Skeletal muscle tissue (tissue), 4 donors: ENCODE data around the gene ZFAND3. TPM values are rescaled to one million over a fixed set of nuclear protein-coding genes. Genes with fewer than 3 reads are reported as not detected.

ENCODE experiments used
- H3K27ac ChIP-seq: one replicate; pipeline ENCODE4 v1.7.0; 2013; ENCODE audit warnings: mild to moderate bottlenecking, low read depth, low read length, inconsistent platforms
- H3K27me3 ChIP-seq, 3 donors: one replicate each; pipeline ENCODE4 v1.7.0; 2013; ENCODE audit warnings: low read length in 3 of 3; ENCODE audit not compliant: control insufficient read depth in 3 of 3, insufficient read depth in 3 of 3
- H3K36me3 ChIP-seq, 3 donors: one replicate each; pipeline ENCODE4 v1.7.0; 2013; ENCODE audit warnings: low read length in 3 of 3; ENCODE audit not compliant: control insufficient read depth in 3 of 3, insufficient read depth in 3 of 3
- H3K4me1 ChIP-seq, 3 donors: one replicate each; pipeline ENCODE4 v1.7.0; 2013; ENCODE audit warnings: low read length in 3 of 3, mild to moderate bottlenecking in 3 of 3; ENCODE audit not compliant: control insufficient read depth in 3 of 3, insufficient read depth in 3 of 3
- H3K4me3 ChIP-seq, 3 donors: one replicate each; pipeline ENCODE4 v1.7.0; 2013; ENCODE audit warnings: low read length in 3 of 3
- H3K9ac ChIP-seq, 3 donors: one replicate each; pipeline ENCODE4 v1.7.0; 2013; ENCODE audit warnings: low read length in 3 of 3, mild to moderate bottlenecking in 3 of 3, moderate library complexity in 2 of 3, low read depth in 1 of 3
- H3K9me3 ChIP-seq, 3 donors: one replicate each; pipeline ENCODE4 v1.7.0; 2013; ENCODE audit warnings: low read length in 3 of 3; ENCODE audit not compliant: control insufficient read depth in 3 of 3
- total RNA-seq: library from RNA; depleted of rRNA; stranded (reverse); fragments of >200 nt; gene quantifications from one replicate; pipeline ENCODE4 v1.2.3, GENCODE V29; 2014
- donor health status: Osteomylitis.

Gene ZFAND3
- total RNA-seq, 1 donor from 2014 or later: 23.0 TPM

DNA sequence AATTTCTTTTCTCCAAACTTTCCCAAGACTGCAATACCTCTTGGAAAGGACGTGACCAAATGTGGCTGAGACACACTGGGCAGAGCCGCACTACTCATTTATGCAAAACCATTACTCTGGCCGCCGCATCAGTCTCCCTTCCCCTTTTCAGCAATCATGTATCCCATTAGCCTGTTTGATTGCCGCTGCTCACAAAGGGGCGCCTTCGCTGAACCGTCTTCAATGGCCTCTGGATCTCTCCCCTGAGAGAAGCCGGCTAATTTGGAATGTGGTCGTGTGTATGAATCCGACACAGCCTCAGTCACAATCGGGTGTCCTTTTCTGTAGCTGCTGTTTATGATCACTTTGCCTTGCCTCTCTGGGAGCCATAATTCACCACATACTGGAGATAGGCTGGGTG lies 361.1 kb downstream of the ZFAND3 start:
- H3K27ac ChIP-seq: no peak overlapping the region

DNA sequence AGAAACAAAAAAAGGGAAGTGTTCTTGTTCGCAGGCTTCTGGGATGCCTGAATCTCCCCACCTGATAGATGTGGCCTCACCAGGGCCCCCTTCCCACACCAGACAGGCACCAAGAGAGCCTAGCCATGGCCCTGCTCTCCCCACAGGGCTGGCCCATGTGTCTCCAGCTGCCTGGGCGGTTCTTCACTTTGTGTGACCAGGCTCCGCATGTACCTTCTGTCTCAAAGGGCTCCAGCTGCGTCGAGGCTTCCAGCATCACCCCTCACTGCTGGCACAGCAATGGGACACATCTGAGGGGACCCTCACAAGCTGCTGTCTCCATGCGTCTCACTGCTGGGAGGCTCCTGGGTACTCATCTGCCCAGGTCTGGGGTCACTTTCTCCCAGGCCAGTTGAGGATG lies 362.9 kb downstream of the ZFAND3 start:
- Histone ChIP-seq H3K4me3 (no peak overlapping the region), H3K9ac (no peak overlapping the region), H3K9me3 (no peaks in the 10 kb centered on the region), H3K27ac (no peak overlapping the region), H3K4me1 (peaks cover 4 to 8% (median 7%) of the 10 kb centered on the region in 3 donors), H3K27me3 (no peaks in the 10 kb centered on the region), H3K36me3 (no peaks in the 10 kb centered on the region)

More for the DNA sequence above, 361.1 kb downstream of the ZFAND3 start:
- no peaks in the 10 kb centered on the region for H3K27me3 ChIP-seq
- peaks cover 4 to 8% (median 7%) of the 10 kb centered on the region in 3 donors for H3K4me1 ChIP-seq
- H3K36me3 ChIP-seq: no peaks in the 10 kb centered on the region
- no peaks in the 10 kb centered on the region for H3K9me3 ChIP-seq
- no peak overlapping the region for H3K9ac ChIP-seq
- H3K4me3 ChIP-seq: no peak overlapping the region

DNA sequence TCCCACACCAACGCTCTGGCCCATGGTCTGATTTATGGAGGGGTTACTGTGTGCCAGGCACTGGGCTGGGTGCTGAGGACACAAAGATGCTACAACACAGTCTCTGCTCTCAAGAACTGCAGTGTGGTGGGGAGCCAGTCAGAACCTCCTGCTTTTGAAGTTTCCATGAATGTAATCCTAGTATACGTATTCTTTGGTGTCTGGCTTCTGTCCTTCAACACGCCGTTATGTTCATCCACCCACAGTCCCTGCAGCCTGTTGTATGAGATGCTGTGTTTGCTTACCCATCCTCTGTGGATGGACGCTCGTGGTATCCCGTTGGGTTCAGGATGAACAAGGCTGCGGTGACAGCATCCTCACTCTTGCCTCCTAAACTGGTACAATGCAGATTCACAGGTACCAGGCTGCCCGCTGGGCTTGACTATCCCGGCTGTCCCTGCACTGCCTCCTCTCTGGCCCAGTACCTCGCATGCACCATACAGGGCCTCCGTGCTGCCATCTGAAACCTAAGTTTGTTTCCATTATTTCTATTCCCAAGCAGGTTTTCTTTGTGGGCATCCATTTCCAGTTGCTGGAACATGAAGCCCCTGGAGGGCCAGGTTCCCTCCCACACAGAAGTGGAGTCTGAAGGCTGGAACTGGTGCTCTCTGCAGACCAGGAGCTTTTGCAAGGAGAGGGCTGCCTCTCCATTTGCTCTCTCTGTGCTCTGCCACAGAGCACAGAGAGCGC lies 364.5 kb downstream of the ZFAND3 start:
- H3K9me3 ChIP-seq: no peaks in the 10 kb centered on the region
- no peak overlapping the region for H3K27ac ChIP-seq
- H3K27me3 ChIP-seq: no peaks in the 10 kb centered on the region
- H3K9ac ChIP-seq: no peak overlapping the region
- no peak overlapping the region for H3K4me3 ChIP-seq
- H3K36me3 ChIP-seq: peaks cover 0 to 3% (median 0%) of the 10 kb centered on the region in 3 donors
- H3K4me1 ChIP-seq: peaks cover 4 to 8% (median 7%) of the 10 kb centered on the region in 3 donors

DNA sequence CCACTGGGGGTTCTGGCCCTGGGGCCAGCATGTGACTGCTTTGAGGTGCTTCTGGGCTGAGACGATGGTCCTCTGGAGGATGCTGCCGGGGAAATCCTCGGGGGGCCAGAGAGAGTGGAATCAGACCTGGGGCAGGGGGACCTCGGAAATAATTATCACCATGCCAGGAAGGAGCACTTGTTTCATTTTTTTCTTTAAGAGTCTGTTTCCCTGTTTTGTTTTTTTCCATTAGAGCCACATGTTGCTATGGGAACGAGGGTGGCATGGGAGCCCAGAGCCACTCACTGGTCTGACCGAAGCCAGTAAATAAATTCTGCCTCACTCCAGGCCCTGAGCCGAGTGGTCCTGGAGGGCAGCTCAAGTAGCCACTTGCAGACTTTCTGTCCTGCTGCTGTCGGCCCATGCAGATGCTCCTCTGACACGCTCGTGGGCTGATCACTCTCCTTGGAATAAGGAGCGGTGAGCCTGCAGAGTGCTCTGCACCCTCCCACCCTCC lies 365.1 kb downstream of the ZFAND3 start:
- Histone ChIP-seq H3K27ac (no peak overlapping the region), H3K9ac (no peak overlapping the region), H3K9me3 (no peaks in the 10 kb centered on the region)

DNA sequence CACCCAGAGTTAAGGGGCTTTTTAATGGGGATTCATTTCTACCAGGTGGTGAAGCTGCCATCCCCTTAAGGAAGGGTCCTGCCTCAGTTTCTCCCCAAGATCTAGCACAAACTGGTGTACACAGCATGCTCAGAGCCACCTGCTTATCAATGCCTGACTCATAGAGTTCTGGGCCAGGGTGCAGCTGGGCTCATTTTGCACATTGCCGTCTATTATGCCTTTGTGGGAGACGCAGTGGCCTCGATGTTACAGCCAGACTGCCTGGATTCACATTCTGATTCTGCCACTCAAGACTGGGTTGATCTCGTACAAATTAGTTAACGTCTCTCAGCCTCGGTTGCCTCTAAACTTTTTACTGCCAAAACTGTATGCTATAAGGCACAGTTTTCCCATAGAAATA lies 365.7 kb downstream of the ZFAND3 start:
- Histone ChIP-seq H3K4me1 (no peaks in the 10 kb centered on the region), H3K9me3 (no peaks in the 10 kb centered on the region), H3K9ac (no peak overlapping the region), H3K4me3 (no peak overlapping the region), H3K36me3 (peaks cover 0 to 5% (median 0%) of the 10 kb centered on the region in 3 donors), H3K27me3 (no peaks in the 10 kb centered on the region), H3K27ac (no peak overlapping the region)

More for the DNA sequence above, 365.1 kb downstream of the ZFAND3 start:
- peaks cover 2 to 4% (median 3%) of the 10 kb centered on the region in 3 donors for H3K4me1 ChIP-seq
- no peaks in the 10 kb centered on the region for H3K27me3 ChIP-seq
- no peak overlapping the region for H3K4me3 ChIP-seq
- peaks cover 0 to 5% (median 0%) of the 10 kb centered on the region in 3 donors for H3K36me3 ChIP-seq

DNA sequence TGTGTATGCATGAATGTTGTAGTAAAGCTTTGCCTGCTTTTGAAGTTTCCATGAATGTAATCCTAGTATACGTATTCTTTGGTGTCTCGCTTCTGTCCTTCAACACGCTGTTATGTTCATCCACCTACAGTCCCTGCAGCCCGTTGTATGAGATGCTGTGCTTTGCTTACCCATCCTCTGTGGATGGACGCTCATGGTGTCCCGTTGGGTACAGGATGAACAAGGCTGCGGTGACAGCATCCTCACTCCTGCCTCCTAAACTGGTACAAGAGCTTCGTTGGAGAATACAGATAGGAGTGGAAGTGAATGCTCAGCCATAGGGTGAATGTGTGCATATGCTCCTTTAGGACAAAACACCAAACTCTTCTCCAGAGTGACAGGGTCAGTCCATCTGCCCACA lies 366.2 kb downstream of the ZFAND3 start:
- no peaks in the 10 kb centered on the region for H3K4me1 ChIP-seq
- no peak overlapping the region for H3K9ac ChIP-seq
- H3K4me3 ChIP-seq: no peak overlapping the region
- peaks cover 0 to 5% (median 0%) of the 10 kb centered on the region in 3 donors for H3K36me3 ChIP-seq
- H3K27ac ChIP-seq: no peak overlapping the region
- no peaks in the 10 kb centered on the region for H3K27me3 ChIP-seq
- no peaks in the 10 kb centered on the region for H3K9me3 ChIP-seq

DNA sequence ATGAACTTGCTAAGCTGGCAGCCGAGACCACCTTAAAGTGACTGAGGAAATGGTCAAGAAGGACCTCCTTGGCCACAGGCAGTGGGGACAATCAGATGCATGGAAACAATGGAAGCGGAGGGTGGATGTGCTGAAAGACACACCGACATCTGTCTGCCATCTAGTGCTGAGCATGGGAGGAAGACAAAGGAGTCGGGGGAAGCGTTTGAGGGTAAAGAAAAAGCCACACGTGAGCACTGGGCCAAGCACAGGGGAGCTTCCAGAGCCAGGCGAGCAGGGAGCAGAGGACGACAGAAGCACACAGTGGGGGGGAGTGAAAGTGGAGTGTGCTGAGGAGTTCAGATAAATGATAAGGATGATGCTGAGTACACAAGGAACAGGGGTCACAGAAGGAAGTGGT lies 367.8 kb downstream of the ZFAND3 start:
- Histone ChIP-seq H3K4me3 (no peak overlapping the region), H3K27me3 (no peaks in the 10 kb centered on the region), H3K9me3 (no peaks in the 10 kb centered on the region), H3K27ac (no peak overlapping the region), H3K4me1 (no peaks in the 10 kb centered on the region), H3K9ac (no peak overlapping the region), H3K36me3 (peaks cover 0 to 5% (median 0%) of the 10 kb centered on the region in 3 donors)

DNA sequence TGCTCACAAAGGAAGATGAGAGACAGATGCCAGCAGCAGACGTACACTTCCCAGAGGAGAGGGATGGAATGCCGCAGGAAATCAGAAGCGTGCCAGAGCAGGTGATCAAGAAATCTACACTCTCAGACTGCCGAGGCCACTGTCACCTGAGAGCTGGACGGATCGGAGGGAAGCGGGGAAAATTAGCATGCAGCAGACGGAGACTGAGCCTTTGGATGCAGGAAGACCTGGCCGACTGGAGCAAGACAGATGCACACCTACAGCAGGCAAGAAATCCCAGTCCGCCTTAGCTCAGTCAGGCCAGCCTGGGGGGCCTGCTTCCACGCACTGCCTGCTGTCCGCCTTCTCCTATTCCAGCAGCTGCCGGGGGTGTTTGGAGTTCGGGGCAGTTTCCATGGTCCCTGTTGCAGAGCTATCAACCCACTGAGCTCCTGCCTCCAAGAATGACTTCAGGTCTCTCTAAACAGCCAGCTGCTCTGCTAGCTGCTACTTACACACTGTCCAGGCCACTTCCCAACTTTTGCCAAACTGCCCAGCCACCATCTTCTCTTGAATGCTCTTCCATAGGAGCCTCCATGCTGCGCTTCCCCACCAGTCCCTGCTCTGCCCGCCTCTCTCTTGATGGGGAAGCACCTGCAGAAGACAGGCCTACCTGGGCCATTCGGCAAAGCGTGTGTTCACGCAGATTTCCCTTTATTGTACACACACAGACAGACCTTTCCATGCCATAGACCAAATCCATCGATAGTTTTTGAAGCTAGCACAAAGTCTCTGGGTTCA lies 368.5 kb downstream of the ZFAND3 start:
- no peaks in the 10 kb centered on the region for H3K27me3 ChIP-seq
- H3K9ac ChIP-seq: no peak overlapping the region
- H3K36me3 ChIP-seq: peaks cover 0 to 5% (median 0%) of the 10 kb centered on the region in 3 donors
- no peaks in the 10 kb centered on the region for H3K9me3 ChIP-seq
- no peaks in the 10 kb centered on the region for H3K4me1 ChIP-seq
- H3K27ac ChIP-seq: no peak overlapping the region
- no peak overlapping the region for H3K4me3 ChIP-seq

DNA sequence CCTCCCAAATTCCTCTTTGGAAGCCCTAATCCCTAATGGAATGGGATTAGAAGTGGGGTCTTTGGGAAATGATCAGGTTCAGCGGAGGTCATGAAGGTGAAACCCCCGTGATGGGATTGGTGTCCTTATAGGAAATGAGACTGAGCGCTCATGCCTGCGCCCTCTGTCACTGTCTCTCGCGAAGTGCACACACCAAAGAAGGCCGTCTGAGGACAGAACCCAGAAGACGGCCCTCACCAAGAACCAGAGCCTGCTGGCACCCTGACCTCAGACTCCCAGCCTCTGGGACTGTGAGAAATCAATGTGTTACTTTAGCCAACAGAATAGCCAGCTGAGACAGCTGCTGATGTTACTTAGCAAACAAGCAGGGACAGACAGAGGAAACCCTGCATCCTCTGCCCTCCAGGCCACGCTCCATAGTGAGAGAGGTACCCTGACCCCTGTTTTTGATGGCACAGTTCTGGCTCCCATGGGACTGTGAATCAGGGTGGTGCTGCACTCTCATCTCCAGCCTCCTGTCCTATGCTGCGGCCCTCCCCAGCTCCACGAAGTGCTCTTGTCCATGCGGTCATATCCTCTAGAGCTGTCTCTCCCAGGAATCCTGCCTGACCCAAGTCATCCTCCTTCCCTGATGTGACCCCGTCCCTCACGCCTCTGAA lies 369.3 kb downstream of the ZFAND3 start:
- Histone ChIP-seq H3K9ac (no peak overlapping the region), H3K27me3 (no peaks in the 10 kb centered on the region), H3K27ac (no peak overlapping the region), H3K4me3 (no peak overlapping the region), H3K9me3 (no peaks in the 10 kb centered on the region), H3K4me1 (no peaks in the 10 kb centered on the region), H3K36me3 (peaks cover 0 to 5% (median 0%) of the 10 kb centered on the region in 3 donors)
